BLaER1 (cell line): ENCODE results near the gene CALM3.

Experiments used
- H3K27ac ChIP-seq: shearing (Covaris generic); formaldehyde crosslinking; 2 replicates; pipeline ENCODE4 v1.8.1; 2022
- H3K27me3 ChIP-seq: shearing (Covaris generic); formaldehyde crosslinking; 2 replicates; pipeline ENCODE4 v1.8.1; 2022
- H3K36me3 ChIP-seq: shearing (Covaris generic); formaldehyde crosslinking; 2 replicates; pipeline ENCODE4 v1.8.1; 2022
- H3K4me1 ChIP-seq: shearing (Covaris generic); formaldehyde crosslinking; 2 replicates; pipeline ENCODE4 v1.8.1; 2022
- H3K4me2 ChIP-seq: shearing (Covaris generic); formaldehyde crosslinking; 2 replicates; pipeline ENCODE4 v1.8.1; 2022
- H3K4me3 ChIP-seq: shearing (Covaris generic); formaldehyde crosslinking; 2 replicates; pipeline ENCODE4 v1.8.1; 2022
- H3K9ac ChIP-seq: shearing (Covaris generic); formaldehyde crosslinking; 2 replicates; pipeline ENCODE4 v1.8.1; 2022
- H3K9me3 ChIP-seq: shearing (Covaris generic); formaldehyde crosslinking; 2 replicates; pipeline ENCODE4 v1.8.1; 2022
- H4K20me1 ChIP-seq: shearing (Covaris generic); formaldehyde crosslinking; 2 replicates; pipeline ENCODE4 v1.8.1; 2022
- Cebpa-rat ChIP-seq: shearing (Covaris generic); IDR thresholded peaks from 2 replicates; pipeline ENCODE4 v1.8.1; 2022

Gene CALM3

GRCh38 chr19:46644720-46645119, 43.6 kb downstream of the CALM3 start:
- Histone ChIP-seq H3K4me1 (peaks cover 4% of the 10 kb centered on the region), H3K27ac (no peak overlapping the region), H3K36me3 (peaks cover 19% of the 10 kb centered on the region), H3K4me3 (no peak overlapping the region), H3K9me3 (peaks cover 31% of the 10 kb centered on the region), H4K20me1 (no peaks in the 10 kb centered on the region), H3K4me2 (no peak overlapping the region), H3K9ac (no peak overlapping the region), H3K27me3 (peaks cover 9% of the 10 kb centered on the region)
- TF ChIP-seq Cebpa-rat: no peak

GRCh38 chr19:46646402-46646801, 45.3 kb downstream of the CALM3 start:
- Histone ChIP-seq H3K9ac (no peak overlapping the region), H3K27ac (no peak overlapping the region), H3K36me3 (peaks cover 19% of the 10 kb centered on the region), H3K4me3 (no peak overlapping the region), H3K4me2 (no peak overlapping the region), H3K9me3 (peaks cover 31% of the 10 kb centered on the region), H3K27me3 (no peaks in the 10 kb centered on the region), H3K4me1 (no peaks in the 10 kb centered on the region), H4K20me1 (no peaks in the 10 kb centered on the region)
- TF ChIP-seq Cebpa-rat: no peak

- peaks cover 31% of the 10 kb centered on the region for H3K9me3 ChIP-seq
- no peak overlapping the region for H3K4me3 ChIP-seq
- H3K27ac ChIP-seq: no peak overlapping the region
- H4K20me1 ChIP-seq: no peaks in the 10 kb centered on the region
- peaks cover 23% of the 10 kb centered on the region for H3K36me3 ChIP-seq
- no peaks in the 10 kb centered on the region for H3K4me1 ChIP-seq
- H3K27me3 ChIP-seq: no peaks in the 10 kb centered on the region
- no peak overlapping the region for H3K4me2 ChIP-seq
- H3K9ac ChIP-seq: no peak overlapping the region
- no peak for TF ChIP-seq Cebpa-rat
These were observed 47.2 kb downstream of the CALM3 start for GRCh38 chr19:46648060-46648960.

- no peaks in the 10 kb centered on the region for H3K4me1 ChIP-seq
- H3K36me3 ChIP-seq: peaks cover 23% of the 10 kb centered on the region
- H3K9me3 ChIP-seq: peaks cover 31% of the 10 kb centered on the region
- H4K20me1 ChIP-seq: no peaks in the 10 kb centered on the region
- no peak overlapping the region for H3K9ac ChIP-seq
- H3K27me3 ChIP-seq: no peaks in the 10 kb centered on the region
- H3K4me3 ChIP-seq: no peak overlapping the region
- H3K27ac ChIP-seq: no peak overlapping the region
- no peak for TF ChIP-seq Cebpa-rat
- H3K4me2 ChIP-seq: no peak overlapping the region
These were observed 48.1 kb downstream of the CALM3 start for GRCh38 chr19:46648961-46649960.

GRCh38 chr19:46650445-46650844, 49.3 kb downstream of the CALM3 start:
- no peaks in the 10 kb centered on the region for H4K20me1 ChIP-seq
- no peak overlapping the region for H3K27ac ChIP-seq
- no peak overlapping the region for H3K9ac ChIP-seq
- no peak overlapping the region for H3K4me3 ChIP-seq
- H3K4me2 ChIP-seq: no peak overlapping the region
- H3K36me3 ChIP-seq: peaks cover 23% of the 10 kb centered on the region
- peaks cover 31% of the 10 kb centered on the region for H3K9me3 ChIP-seq
- peaks cover 10% of the 10 kb centered on the region; the same call in 1 of the 2 replicates for H3K4me1 ChIP-seq
- TF ChIP-seq Cebpa-rat: no peak
- H3K27me3 ChIP-seq: no peaks in the 10 kb centered on the region

- Histone ChIP-seq H3K4me2 (peak overlapping the region; percentile 31), H3K27me3 (no peaks in the 10 kb centered on the region), H3K4me3 (no peak overlapping the region), H3K4me1 (peaks cover 22% of the 10 kb centered on the region), H3K36me3 (peaks cover 4% of the 10 kb centered on the region; the same call in 1 of the 2 replicates), H3K9me3 (no peaks in the 10 kb centered on the region), H3K9ac (no peak overlapping the region), H3K27ac (no peak overlapping the region), H4K20me1 (no peaks in the 10 kb centered on the region)
- no peak for TF ChIP-seq Cebpa-rat
These were observed 53.6 kb downstream of the CALM3 start for GRCh38 chr19:46654621-46655152.

- no peak overlapping the region for H3K4me2 ChIP-seq
- TF ChIP-seq Cebpa-rat: no peak
These were observed 55.4 kb downstream of the CALM3 start for GRCh38 chr19:46656541-46656940.

GRCh38 chr19:46659151-46660007, 58.2 kb downstream of the CALM3 start:
- Histone ChIP-seq H3K9ac (peak overlapping the region; percentile 70), H3K27me3 (no peaks in the 10 kb centered on the region), H3K36me3 (no peaks in the 10 kb centered on the region), H4K20me1 (no peaks in the 10 kb centered on the region), H3K4me1 (peaks cover 38% of the 10 kb centered on the region), H3K9me3 (no peaks in the 10 kb centered on the region), H3K4me2 (peak overlapping the region; percentile 99), H3K27ac (peak overlapping the region; percentile 35), H3K4me3 (peak overlapping the region; percentile 74)
- no peak for TF ChIP-seq Cebpa-rat

More at GRCh38 chr19:46656541-46656940, 55.4 kb downstream of the CALM3 start:
- peaks cover 4% of the 10 kb centered on the region; the same call in 1 of the 2 replicates for H3K36me3 ChIP-seq
- H4K20me1 ChIP-seq: no peaks in the 10 kb centered on the region
- H3K27me3 ChIP-seq: no peaks in the 10 kb centered on the region
- H3K9me3 ChIP-seq: no peaks in the 10 kb centered on the region
- H3K9ac ChIP-seq: no peak overlapping the region
- no peak overlapping the region for H3K27ac ChIP-seq
- H3K4me1 ChIP-seq: peaks cover 34% of the 10 kb centered on the region
- H3K4me3 ChIP-seq: no peak overlapping the region
